Eye (tissue), 1 donor: ENCODE results near the gene STK4.
A peak's percentile ranks its signal among the peaks of the same experiment; 100 is the strongest.
"Not testable (repeated sequence)": the region's sequence is repeated elsewhere in the genome, so short reads cannot be mapped to it uniquely, and the experiment has no call there.

ENCODE experiments used
- DNase-seq: peaks from one replicate; pipeline ENCODE4 v3.0.0-alpha.2; 2015

STK4 gene

DNA sequence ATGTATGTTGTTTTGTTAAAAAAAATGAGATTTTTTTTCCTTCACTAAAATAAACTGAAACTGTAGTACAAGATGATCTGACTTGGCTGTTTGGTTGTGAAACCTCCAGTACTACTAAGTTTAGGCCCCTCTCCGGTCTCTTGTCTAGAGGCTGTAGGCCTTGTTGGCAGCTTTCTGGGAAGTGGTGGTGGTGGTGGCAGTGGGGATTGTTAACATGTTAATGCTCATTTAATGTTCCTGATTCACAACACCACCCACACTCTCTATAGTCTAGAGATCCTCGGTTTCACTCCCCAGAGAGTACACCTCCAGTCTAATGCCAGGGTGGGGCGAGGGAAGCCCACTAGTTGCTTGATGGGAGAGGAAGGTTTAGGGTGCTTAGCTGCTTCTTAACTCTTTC, 24.1 kb downstream of the STK4 start:
- no peak for DNase-seq

DNA sequence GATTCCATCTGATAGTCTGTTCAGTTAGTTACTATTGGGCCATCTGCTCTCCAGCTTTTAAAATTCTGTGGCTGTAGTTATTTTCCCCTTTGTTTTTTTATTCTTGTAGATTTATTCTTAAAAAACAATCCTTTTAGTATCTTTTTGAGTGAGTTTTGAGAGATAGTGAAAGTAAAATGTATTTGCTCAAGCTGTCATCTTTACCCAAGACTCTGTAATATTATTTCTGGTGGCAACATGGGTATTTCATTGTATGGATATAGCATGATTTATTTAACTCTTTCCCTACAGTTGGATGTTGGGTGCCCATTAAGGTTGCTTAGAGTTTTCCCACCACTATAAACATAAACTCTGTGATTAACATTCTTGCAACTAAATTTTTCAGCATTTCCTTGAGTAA, 24.6 kb downstream of the STK4 start:
- DNase-seq = no peak

DNA sequence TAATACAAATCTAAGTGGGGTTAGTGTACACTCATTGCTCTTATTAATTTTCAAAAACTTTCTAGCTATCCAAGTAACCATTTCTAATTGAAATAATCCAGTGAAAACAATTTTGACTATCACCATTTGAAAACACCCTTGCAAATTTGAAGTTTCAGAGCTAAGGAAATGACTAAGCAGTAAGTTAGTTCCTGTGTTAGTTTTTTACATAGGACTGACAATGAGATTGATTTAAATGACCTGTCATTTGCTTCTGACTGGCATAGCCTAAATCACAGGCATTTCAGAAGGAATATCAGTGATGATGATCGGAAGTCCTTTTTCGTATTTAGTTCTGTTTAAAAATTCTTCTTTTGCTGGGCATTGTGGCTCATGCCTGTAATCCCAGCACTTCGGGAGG, 27.0 kb downstream of the STK4 start:
- no peak for DNase-seq

DNA sequence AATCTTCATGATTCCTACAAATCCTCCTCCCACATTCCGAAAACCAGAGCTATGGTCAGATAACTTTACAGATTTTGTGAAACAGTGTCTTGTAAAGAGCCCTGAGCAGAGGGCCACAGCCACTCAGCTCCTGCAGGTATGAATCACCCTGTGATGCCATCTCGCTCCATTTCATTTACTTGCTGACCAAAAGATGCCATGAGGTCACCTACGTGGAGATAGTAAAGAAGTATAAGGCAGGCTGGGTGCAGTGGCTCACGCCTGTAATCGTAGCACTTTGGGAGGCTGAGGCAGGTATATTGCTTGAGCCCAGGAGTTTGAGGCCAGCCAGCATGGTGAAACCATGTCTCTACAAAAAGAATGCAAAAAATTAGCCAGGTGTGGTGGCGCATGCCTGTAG, 30.9 kb downstream of the STK4 start:
- DNase-seq = no peak

DNA sequence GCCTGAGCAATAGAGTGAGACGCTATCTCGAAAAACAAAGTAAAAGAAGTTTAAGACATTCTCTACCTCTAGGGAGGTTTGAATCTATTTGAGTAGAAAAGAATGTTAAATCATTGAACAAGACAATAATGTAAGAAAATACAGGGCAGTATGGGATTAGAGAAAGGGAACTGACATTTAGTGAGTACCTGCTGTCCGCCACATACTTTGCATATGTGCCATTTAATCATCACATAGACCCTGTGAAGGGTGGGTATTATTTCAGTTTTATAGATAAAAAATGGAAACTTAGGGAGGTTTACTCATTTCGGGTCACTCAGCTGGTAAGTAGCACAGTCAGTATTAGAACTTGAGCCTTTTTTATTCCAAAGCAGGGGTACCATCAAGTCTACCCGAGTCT, 31.4 kb downstream of the STK4 start:
- DNase-seq = no peak

DNA sequence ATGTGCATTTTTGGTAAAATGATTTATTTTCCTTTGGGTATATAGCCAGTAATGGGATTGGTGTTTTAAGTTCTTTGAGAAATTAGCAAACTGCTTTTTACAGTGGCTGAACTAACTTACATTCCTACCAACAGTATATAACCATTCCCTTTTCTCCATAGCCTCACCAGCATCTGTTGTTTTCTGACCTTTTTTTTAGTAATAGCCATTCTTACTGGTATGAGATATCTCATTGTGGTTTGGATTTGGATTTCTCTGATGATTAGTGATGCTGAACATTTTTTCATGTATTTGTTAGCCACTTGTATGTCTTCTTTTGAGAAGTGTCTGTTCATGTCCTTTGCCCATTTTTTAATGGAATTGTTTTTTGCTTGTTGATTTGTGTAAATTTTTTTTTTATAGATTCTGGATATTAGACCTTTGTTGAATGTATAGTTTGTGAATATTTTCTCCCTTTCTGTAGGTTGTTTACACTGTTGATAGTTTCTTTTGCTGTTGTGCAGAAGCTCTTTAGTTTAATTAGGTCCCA, 42.3 kb downstream of the STK4 start:
- DNase-seq = no peak

DNA sequence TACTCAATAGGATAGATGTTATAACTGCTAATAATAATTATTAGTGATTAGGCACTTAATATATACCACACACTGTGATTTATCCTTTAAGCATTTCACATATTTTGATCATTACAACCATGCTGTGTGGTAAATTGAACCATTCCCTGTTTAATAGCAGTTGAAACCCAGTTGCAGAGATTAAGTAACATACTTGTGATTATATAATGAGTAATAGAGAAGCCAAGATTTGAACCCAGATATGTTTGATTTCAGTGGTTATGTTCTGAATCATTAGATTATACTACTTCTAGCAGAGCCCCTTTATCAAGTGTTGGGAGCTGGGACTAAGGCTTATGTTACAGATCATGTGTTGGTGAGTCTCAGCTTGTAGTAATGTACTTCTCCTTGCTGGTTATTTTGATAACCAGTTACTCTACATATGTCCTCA, 44.1 kb downstream of the STK4 start:
- no peak for DNase-seq

DNA sequence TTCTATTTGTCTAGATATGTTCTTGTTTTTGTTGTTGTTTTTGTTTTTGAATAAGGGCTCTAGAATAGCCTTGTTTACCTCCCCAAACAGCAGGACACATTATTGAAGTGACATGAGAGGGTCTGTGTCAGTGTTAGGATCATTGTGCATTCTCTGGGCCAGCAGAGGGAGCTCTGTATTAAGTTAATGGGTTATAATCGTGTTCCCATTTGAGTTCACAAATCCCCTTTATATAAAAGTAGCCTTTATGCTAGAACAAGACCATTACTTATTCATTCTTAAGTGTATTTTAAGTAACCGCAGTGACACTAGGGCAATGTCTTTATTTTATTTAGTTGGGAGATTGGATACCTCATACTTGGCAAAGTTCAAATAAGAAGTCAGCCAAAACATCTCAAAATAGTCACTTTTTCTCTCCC, 44.8 kb downstream of the STK4 start:
- peak; percentile 83 for DNase-seq

DNA sequence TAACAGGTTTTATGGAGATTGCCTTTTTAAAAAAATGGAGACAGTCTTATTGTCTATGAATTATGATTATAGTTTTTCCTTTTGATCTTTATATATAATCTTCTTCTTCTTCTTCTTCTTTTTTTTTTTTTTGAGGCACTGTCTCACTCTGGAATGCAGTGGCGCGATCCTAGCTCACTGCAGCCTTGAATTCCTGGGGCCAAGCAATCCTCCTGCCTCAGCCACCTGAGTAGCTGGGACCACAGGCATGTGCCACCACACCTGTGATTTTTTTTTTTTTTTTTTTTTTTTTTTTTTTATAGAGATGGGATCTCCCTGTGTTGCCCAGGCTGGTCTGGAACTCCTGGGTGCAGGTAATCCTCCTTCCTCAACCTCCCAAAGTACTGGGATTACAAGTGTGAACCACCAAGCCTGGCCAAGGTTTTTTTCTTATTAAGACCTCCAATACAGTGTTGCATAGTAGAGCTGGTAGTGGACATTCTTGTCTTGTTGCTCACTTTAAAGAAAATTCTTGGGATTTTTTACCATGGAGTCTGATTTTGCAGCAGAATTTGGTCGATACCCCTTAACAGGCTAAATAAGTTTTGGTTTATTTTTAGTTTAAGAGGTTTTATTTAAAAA, 46.5 kb downstream of the STK4 start:
- no peak for DNase-seq

DNA sequence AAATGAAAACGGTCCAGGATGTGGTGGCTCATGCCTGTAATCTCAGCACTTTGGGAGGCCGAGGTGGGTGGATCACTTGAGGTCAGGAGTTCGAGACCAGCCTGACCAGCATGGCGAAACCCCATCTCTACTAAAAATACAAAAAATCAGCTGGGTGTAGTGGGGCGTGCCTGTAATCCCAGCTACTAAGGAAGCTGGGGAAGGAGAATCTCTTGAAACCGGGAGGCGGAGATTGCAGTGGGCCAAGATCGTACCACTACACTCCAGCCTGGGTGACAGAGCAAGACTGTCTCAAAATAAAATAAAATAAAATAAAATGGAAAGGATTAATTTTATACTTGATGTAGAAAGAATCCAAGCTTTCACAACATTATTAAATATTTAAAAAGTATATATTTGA, 47.8 kb downstream of the STK4 start:
- not testable (repeated sequence) for DNase-seq

DNA sequence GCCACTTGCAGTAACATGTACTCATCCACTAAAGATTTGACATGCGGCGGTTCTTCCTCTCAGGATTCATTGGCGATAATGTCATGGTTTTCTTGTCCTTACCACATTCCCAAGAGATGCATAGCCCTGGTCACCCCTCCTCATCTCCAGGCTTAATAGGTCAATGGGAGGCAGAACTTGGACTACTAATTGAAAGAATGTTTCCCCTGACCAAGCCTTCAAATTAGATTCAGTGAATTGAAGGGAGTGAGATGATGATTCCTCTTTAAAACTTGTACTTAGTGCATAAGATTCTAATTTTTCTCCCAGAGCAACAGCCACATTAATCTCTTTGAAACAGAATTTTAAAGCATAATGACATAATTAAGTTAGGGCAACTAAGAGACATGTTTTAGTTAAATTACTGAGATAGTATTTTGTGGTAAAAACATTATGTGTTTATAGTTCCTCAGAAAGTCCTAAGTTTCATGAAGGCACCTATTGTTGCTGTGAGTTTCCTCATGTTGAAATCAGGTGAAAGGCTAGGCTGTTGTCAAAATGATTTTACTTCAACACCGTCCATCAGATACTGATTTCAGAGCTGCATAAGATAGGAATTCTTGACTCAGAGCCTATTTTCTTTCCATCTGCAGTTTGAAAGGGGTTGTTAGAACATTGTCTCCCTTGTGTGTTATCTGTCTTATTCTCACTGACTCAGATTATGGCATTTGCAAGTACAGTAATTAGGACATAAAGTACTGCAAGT, 48.5 kb downstream of the STK4 start:
- peak; percentile 68 for DNase-seq

DNA sequence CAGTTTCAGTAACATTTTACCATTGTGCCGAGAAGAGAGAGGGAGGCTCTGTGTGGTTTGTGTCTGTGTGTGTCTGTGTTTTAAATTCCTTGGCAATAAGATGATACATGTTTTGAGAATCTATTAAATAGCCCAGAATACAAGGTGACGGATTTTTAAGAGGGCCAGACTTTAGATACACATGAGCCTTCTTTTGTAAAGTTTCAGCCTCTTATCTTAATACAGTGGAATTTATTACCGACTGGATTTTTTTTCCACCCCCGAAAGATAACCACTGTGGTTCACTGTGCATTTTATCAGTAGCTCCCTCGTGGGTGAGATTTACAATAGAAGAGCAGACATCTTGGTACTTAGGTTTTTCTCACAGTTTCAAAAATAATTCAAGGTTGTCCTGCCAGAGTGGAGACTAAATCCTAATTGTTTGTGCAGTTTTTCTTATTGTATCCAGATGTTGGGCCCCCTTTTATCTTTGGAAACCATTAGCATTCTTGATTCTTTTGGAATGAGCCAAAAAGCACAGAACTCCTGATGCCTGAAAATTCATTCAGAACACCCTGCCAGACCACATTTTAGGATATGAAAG, 49.9 kb downstream of the STK4 start:
- peak; percentile 53 for DNase-seq

DNA sequence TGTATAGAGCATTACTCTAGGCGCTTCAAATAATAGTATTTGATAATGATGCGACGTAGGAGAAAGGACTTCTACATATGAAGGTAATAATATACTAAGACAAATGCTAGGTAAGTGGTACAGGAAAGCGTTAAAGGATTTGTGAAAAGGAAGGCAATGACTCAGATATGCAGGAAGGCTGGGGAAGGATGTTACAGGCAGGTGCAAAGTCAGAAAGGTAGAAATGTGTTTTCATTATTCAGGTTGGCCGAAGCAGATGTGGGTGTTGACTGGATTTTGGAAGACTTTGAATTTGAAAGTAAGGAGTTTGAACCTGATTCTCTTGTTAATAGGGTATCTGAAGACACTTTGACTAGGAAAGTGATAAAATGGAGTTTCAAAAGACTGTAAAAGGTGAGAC, 51.0 kb downstream of the STK4 start:
- DNase-seq = no peak

DNA sequence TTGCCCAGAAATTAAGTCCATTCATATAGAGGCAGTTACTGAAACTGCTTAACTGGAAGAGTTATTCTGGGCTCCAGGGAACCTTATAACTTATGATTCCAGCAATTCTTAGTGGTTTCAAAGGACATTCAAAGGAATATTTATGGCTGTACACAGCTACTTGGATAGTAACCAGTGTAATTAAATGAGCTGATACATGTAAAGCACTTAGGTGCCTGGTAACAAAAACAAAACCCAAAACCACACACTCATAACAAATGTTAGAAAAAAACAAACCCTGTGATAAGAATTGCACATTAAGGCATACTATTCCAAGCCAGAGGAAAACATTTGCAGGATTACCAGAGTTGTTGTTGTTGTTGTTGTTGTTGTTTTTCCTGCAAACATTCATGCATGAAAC, 51.5 kb downstream of the STK4 start:
- no peak for DNase-seq

DNA sequence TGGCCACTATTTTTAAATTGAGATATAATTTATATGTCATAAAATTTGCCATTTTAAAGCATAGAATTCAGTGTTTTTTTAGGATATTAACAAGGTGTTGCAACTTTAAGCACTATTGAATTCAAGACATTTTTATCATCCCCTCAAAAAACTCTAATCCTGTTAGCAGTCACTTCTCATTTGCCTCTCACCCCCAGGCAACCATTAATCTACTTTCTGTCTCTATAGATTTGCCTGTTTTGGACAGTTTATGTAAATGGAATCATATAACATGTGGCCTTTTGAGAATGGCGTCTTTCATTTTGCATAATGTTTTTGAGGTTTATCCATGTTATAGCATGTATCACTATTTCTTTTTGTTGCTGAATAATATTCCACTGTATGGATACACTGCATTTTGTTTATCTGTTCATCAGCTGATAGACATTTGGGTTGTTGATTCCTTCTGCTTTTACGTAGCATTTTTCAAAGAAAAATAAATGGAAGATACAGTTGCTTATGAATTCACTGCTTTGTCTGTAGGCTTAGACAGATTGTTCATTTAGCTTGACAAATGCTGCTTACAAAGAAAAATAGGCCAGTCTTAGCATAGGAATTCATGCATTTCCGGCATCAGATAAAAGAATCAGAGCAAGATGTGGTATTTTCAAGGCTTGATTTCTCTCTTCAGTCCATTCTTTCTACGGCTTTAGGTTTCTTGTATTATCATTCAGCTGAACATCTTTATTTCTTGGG, 52.9 kb downstream of the STK4 start:
- no peak for DNase-seq

DNA sequence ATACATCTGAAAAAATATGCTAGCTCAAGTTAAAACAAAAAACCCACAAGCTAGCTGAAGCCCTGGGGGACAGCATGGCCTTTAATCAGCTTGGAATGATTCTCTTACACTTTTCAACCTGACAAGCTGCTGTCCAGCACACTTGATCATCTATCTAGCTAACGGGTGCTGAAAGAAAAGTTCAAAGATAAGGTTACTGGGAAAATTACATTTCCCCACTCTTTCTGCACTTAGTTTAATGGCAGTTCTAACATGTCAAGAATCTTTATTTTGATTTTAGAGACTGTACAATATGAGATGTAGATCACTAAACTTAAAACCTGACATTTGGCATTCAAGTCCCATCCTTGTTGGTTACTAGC, 53.4 kb downstream of the STK4 start:
- peak; percentile 48 for DNase-seq

DNA sequence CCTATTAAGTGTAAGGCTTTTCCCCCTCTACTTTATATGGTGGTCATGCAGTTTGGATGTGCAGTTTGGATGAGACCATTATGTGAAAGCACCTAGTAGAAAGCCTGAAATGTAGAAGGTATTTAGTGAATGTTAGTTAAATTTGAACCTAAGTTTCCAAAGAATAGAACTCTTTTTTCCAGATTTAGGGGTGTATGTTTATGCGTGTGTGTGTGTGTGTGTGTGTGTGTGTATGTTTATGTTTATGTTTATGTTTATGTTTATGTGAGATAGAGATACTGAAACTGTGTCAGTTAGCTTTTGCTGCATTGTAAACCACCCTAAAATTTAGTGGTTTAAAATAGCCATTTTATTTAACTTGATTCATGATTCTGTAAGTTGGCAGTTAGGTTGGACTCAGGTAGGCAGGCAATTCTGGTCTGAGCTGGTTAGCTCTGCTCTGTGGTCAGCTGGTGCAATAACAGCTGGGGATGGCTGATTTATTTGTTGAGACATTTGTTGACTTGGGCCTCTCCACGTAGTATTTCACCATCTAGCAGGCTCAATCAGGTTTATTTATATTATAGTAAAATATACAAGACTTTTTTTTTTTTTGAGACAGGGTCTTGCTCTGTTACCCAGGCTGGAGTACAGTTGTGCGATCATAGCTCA, 54.0 kb downstream of the STK4 start:
- DNase-seq = no peak

DNA sequence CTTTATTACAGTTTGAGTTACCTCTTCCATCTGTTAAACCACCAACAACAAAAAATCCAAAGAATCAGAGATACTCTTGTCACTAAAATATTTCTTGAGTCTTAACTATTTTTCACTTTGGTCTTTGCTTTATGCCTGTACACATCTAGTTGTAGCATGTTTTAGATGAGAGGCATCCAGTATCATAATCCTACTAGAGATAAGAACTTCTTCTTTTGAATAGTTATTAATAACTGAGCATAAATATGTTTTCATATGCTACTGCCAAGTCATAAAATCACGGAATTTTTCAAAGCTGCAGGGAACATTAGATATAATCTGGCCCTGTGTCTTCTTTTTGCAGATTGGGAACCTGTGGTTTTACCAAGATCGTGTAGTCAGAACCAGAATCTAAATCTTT, 55.3 kb downstream of the STK4 start:
- no peak for DNase-seq

DNA sequence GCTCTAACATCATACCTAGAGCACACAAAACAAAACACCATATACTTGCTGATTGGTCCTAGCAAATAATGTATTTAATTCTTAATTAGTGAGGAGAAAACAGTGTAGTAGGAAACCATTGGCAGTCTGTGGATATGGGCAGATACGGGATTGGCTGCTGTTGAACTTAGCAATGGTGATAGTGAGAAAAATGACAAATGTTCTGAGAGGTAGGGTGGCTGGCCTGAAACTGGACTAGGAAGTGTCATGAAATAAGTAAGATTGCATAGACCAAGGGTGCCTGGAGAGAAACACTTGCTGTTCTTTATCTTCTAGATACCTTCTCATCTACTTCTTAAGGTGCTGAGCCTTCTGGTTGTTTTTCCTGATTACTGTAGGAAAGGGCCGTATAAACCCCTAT, 56.8 kb downstream of the STK4 start:
- DNase-seq = not testable (repeated sequence)

DNA sequence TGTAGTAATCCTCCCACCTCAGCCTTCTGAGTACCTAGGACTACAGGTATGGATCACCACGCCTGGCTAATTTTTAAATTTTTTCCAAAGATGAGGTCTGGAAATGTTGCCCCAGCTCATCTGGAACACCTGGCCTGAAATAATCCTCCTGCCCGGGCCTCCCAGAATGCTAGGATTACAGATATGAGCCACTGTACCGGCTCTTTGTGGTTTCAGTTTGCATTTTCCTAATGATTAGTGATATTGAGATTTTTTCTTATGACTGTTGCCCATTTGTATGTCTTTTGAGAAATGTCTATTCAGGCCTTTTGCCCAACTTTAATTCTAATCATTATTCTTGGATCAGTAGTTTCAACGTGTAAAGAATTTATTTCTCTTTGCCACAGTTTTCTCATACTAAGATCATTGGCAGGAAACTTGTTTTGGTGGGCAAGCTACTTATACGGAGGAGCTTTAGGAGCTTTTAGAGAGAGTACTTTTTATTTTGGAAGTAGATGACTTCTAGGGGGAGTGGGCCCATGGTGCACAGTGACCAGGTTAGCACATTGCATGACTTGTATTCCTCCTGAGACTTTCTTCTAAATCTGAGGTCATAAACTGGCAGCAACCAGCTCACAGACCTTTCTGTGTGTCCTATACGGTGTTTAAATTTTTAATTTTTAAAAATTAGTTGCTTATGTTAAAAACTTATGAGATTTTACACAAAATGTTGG, 62.3 kb downstream of the STK4 start:
- DNase-seq = no peak

DNA sequence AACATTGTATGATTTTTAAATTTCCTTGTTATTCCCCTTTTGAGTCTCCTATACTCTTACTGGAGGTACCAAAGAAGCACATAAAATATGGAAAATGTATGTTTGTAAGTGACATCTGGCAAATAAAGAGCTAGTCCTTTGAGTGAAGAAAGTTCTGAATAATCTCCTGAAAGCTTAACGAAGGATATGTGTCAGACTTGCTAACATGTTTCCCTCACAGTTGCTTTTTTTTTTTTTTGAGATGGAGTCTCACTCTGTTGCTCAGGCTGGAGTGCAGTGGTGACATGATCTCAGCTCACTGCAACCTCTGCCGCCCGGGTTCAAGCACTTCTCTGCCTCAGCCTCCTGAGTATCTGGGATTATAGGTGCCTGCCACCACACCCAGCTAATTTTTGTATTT, 63.6 kb downstream of the STK4 start:
- DNase-seq = no peak

DNA sequence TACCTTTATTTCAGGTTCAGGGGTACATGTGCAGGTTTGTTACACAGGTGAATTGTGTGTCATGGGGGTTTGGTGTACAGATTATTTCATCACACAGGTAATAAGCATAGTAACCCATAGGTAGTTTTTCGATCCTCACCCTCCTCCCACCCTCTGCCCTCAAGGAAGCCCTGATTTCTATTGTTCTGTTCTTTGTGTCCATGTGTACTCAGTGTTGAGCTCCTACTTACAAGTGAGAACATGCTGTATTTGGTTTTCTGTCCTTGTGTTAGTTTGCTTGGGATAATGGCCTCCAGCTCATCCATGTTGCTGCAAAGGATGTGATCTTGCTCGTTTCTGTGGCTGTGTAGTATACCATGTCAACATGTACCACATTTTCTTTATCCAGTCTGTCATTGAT, 66.0 kb downstream of the STK4 start:
- no peak for DNase-seq
